ENCODE results near the gene TMEM120A.

The TMEM120A gene

DNA sequence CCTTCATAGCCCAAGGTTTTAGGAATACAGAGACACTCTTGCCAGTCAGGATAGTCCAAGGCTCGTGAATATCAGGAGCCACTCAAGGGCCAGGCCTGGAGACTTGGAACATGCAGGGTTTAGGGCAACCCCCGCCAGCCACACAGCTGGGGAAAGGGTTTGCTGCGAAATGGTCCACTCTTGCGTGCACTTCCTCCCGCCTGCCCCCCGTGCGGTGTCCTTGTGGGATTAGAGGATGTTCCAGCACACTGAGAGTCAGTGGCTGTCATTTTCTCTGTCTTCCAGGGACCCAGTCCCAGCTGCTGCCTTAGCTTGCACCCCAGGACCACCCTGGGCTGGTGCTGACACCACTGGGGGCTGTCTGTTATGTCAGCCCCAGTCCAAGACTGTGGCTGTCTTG, 41.0 kb downstream of the TMEM120A start:
- TF ChIP-seq, protein P1, sequence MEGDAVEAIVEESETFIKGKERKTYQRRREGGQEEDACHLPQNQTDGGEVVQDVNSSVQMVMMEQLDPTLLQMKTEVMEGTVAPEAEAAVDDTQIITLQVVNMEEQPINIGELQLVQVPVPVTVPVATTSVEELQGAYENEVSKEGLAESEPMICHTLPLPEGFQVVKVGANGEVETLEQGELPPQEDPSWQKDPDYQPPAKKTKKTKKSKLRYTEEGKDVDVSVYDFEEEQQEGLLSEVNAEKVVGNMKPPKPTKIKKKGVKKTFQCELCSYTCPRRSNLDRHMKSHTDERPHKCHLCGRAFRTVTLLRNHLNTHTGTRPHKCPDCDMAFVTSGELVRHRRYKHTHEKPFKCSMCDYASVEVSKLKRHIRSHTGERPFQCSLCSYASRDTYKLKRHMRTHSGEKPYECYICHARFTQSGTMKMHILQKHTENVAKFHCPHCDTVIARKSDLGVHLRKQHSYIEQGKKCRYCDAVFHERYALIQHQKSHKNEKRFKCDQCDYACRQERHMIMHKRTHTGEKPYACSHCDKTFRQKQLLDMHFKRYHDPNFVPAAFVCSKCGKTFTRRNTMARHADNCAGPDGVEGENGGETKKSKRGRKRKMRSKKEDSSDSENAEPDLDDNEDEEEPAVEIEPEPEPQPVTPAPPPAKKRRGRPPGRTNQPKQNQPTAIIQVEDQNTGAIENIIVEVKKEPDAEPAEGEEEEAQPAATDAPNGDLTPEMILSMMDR (IDR thresholded peaks at IDR 0.05; ENCODE audit: control extremely low read depth, extremely low read depth, low read depth, missing control alignments), result no peak
- DNase-seq (ENCODE audit: extremely low spot score), result no peak
- ChIA-PET POLR2A (no interaction called here), CTCF (no interaction called here)

DNA sequence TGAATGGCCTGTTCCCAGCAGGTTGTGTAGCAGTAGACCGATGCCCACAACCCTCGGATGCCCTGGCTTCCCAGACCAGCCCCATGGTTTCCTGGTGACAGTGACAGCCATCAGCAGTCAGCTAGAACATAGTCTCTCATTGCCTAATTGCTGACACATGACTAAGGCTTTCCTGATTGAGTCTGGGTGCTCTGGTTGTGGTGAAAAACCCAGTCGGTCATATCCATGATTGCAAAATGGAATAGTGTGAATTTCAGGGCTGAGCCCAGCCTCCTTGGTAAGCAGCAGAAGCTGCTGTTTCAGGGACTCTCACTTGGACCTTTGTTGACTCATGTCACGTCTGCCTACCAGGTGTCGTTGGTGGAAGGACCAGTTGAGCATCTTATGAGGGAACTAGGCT, 42.9 kb downstream of the TMEM120A start:
- DNase-seq (ENCODE audit: extremely low spot score), result no peak
- TF ChIP-seq, protein P1 (IDR thresholded peaks at IDR 0.05; ENCODE audit: control extremely low read depth, extremely low read depth, low read depth, missing control alignments), result no peak
- CTCF ChIA-PET, result interaction anchor here (2.4 kb wide), 1 partner anchor 17 kb away, joined by 5 read pairs; no protein-coding TSS in a partner anchor
- POLR2A ChIA-PET, result no interaction called here

DNA sequence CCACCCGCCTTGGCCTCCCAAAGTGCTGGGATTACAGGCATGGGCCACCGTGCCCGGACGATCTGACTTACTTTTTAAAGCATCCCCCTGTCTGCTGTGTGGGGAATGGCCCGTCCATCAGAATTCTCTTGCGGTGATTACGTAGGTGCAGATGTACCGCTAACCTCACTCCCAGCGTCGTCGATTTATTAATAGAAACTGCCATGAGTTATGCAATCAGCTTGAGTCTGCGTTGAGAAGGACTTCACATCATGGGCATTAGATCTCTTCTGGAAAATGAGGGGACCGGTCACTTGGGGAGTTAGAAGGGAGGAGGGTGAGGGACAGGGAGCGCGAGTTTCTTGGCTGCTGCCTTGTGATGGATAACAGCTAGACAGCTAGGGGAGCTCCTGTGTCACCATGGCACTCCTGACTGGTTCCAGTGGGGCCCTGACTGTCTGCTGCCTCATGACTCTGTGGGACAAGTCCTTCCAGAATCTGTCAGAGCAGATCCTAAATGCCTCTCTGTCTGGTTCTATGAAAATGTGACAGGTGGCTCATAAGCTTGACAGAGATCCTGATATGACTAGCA, 44.2 kb downstream of the TMEM120A start:
- ChIA-PET CTCF (interaction anchor here (1.2 to 2.4 kb wide), 2 partner anchors 11 to 16 kb away, joined by 3 to 5 read pairs; no protein-coding TSS in a partner anchor), POLR2A (no interaction called here)
- TF ChIP-seq, protein P1 (IDR thresholded peaks at IDR 0.05; ENCODE audit: control extremely low read depth, extremely low read depth, low read depth, missing control alignments), result no peak
- no peak for DNase-seq (ENCODE audit: extremely low spot score)

DNA sequence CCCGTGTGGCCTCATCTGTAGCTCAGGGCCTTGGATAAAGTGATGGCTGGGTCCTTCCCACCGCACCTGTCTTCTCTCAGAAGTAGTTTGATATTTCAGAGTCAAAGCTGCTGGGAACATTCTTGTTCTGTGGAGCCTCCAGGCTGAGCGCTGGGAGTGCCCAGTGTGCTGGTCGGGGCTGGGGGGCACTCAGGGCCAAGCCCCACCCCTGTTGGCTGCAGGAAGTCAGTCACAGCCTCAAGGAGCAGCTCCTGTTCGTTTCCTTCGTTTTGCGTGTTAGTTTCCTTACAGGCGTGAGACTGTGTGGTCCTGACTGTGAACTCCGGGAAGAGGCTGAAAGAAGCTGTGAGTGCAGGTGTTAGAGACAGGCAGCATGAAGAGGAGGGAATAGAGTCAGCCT, 46.2 kb downstream of the TMEM120A start:
- TF ChIP-seq, protein P1 (IDR thresholded peaks at IDR 0.05; ENCODE audit: control extremely low read depth, extremely low read depth, low read depth, missing control alignments), result no peak
- no peak for DNase-seq (ENCODE audit: extremely low spot score)
- POLR2A ChIA-PET, result no interaction called here
- CTCF ChIA-PET, result interaction anchor here (1.5 to 2.2 kb wide), 3 partner anchors 19 to 83 kb away, joined by 3 to 6 read pairs (median 5); no protein-coding TSS in a partner anchor

DNA sequence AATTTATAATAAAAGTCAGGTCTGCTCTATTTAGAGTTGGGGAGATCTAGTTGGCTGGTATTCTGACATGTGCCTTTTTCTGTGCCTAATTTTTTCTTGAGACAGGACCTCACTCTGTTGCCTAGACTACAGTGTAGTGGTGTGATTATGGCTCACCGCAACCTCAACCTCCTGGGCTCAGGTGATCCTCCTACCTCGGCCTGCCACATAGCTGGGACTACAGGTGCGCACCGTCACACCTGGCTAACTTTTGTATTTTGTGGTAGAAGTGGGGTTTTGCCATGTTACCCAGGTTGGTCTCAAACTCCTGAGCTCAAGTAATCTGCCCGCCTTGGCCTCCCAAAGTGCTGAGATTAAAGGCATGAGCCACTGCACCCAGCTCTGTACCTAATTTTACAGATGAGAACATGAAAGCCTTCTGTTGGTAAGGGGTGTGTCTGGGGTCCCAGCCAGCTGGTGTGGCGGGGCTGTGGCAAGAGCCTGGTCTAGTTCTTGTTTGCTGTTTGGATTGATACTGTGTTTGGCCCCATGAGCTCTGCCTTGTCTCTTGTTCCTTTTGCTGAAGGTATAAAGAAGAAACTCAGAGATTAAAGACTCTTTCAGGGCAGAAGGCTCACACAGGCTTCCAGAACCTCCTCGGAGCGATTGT, 48.1 kb downstream of the TMEM120A start:
- CTCF ChIA-PET, result interaction anchor here (1.0 to 2.2 kb wide), 4 partner anchors 17 to 74 kb away, joined by 3 to 6 read pairs (median 4); no protein-coding TSS in a partner anchor
- POLR2A ChIA-PET, result no interaction called here
- TF ChIP-seq, protein P1 (IDR thresholded peaks at IDR 0.05; ENCODE audit: control extremely low read depth, extremely low read depth, low read depth, missing control alignments), result no peak
- DNase-seq (ENCODE audit: extremely low spot score), result no peak

DNA sequence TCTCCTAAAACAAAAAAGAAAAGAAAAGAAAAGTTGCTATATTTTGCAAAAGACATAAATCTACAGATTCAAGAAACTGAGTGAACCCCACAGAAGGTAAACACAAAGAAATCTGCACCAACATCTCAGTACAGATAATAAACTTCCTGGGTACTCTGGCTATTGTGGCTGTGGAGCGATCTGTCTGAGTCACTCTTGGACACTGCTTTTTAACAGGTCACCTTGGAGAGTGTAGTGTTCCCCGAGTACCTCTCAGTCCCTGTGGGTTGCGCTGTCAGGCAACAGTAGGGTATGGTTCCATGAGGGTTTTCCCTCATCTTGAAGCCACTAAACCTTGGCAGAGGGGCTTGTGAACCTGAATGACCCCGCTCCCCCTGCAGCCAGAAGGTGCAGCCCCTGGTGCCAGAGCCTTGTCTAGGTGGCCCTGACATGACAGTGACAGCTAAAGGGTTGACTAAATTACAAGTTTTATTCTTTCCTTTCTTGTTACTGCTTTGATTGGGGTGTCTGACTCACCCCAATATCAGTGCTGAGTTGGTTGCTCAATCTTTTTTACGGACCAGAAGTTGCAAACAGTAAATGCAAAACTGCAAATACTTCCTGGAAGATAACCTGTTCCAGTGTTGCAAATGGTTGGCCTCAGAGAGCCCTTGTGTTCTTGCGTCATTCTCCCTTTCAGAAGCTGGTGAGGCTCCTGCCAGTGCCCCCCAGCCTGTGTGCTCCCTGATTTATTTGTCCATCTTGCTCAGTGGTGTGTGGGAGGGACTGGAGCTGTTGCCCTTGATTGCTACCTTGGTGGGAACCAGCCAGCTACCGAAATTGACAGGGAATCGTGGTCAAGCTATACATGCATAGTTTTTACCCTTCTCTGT, 48.9 kb downstream of the TMEM120A start:
- DNase-seq (ENCODE audit: extremely low spot score), result no peak
- ChIA-PET POLR2A (no interaction called here), CTCF (interaction anchor here (1.0 to 2.2 kb wide), 3 partner anchors 16 to 34 kb away, joined by 3 to 6 read pairs (median 3); no protein-coding TSS in a partner anchor)
- TF ChIP-seq, protein P1 (IDR thresholded peaks at IDR 0.05; ENCODE audit: control extremely low read depth, extremely low read depth, low read depth, missing control alignments), result no peak

All from GM10248 (cell line).